ENCODE data around the gene MYH16. TPM values are rescaled to one million over a fixed set of nuclear protein-coding genes. Genes with fewer than 3 reads are reported as not detected.

The MYH16 gene
- polyA plus RNA-seq, 1 experiment, result not detected

- no peak for DNase-seq (ENCODE audit: low read depth, low spot score)
- no peak overlapping the region for H3K27ac ChIP-seq (ENCODE audit: low read depth, low read length)
- H3K4me3 ChIP-seq (ENCODE audit: low read depth, low read length), result no peak overlapping the region
- H3K27me3 ChIP-seq (ENCODE audit: control insufficient read depth, insufficient read depth, low read length), result peaks cover 11% of the 10 kb centered on the region
- H3K9me3 ChIP-seq (ENCODE audit: control insufficient read depth, insufficient read depth, low read length), result no peaks in the 10 kb centered on the region; the same call in 1 of the 2 replicates
- ChIA-PET POLR2A (no interaction called here), CTCF (no interaction called here)
- TF ChIP-seq CTCF (IDR thresholded peaks at IDR 0.05; ENCODE audit: low read depth, low read length), result no peak
These were observed 15.6 kb upstream of the MYH16 start for GRCh38 chr7:99257065-99257464.

- H3K4me3 ChIP-seq (ENCODE audit: low read depth, low read length), result no peak overlapping the region
- no peak for TF ChIP-seq CTCF (IDR thresholded peaks at IDR 0.05; ENCODE audit: low read depth, low read length)
- no peak overlapping the region for H3K27ac ChIP-seq (ENCODE audit: low read depth, low read length)
- no peak for DNase-seq (ENCODE audit: low read depth, low spot score)
- H3K9me3 ChIP-seq (ENCODE audit: control insufficient read depth, insufficient read depth, low read length), result no peaks in the 10 kb centered on the region; the same call in 1 of the 2 replicates
- ChIA-PET CTCF (interaction anchor here (0.6 kb wide), 1 partner anchor 11 kb away, joined by 3 read pairs; no protein-coding TSS in a partner anchor), POLR2A (no interaction called here)
- peaks cover 6% of the 10 kb centered on the region for H3K27me3 ChIP-seq (ENCODE audit: control insufficient read depth, insufficient read depth, low read length)
These were observed 15.0 kb upstream of the MYH16 start for GRCh38 chr7:99257675-99258074.

GRCh38 chr7:99258501-99258900 is 14.1 kb upstream of the MYH16 start:
- Histone ChIP-seq H3K4me3 (ENCODE audit: low read depth, low read length) (no peak overlapping the region), H3K9me3 (ENCODE audit: control insufficient read depth, insufficient read depth, low read length) (no peaks in the 10 kb centered on the region; the same call in 1 of the 2 replicates), H3K27ac (ENCODE audit: low read depth, low read length) (no peak overlapping the region), H3K27me3 (ENCODE audit: control insufficient read depth, insufficient read depth, low read length) (peaks cover 9% of the 10 kb centered on the region)
- POLR2A ChIA-PET, result no interaction called here
- CTCF ChIA-PET, result interaction anchor here (0.8 kb wide), 1 partner anchor 26 kb away, joined by 3 read pairs; no protein-coding TSS in a partner anchor
- DNase-seq (ENCODE audit: low read depth, low spot score), result no peak
- TF ChIP-seq CTCF (IDR thresholded peaks at IDR 0.05; ENCODE audit: low read depth, low read length), result no peak

GRCh38 chr7:99260395-99260794 is 12.2 kb upstream of the MYH16 start:
- Histone ChIP-seq H3K27ac (ENCODE audit: low read depth, low read length) (no peak overlapping the region), H3K9me3 (ENCODE audit: control insufficient read depth, insufficient read depth, low read length) (no peaks in the 10 kb centered on the region; the same call in 1 of the 2 replicates), H3K4me3 (ENCODE audit: low read depth, low read length) (no peak overlapping the region), H3K27me3 (ENCODE audit: control insufficient read depth, insufficient read depth, low read length) (peaks cover 9% of the 10 kb centered on the region)
- no peak for TF ChIP-seq CTCF (IDR thresholded peaks at IDR 0.05; ENCODE audit: low read depth, low read length)
- ChIA-PET CTCF (no interaction called here), POLR2A (no interaction called here)
- no peak for DNase-seq (ENCODE audit: low read depth, low spot score)

- POLR2A ChIA-PET, result no interaction called here
- H3K9me3 ChIP-seq (ENCODE audit: control insufficient read depth, insufficient read depth, low read length), result no peaks in the 10 kb centered on the region; the same call in 1 of the 2 replicates
- peaks cover 9% of the 10 kb centered on the region for H3K27me3 ChIP-seq (ENCODE audit: control insufficient read depth, insufficient read depth, low read length)
- no peak overlapping the region for H3K27ac ChIP-seq (ENCODE audit: low read depth, low read length)
- no peak overlapping the region for H3K4me3 ChIP-seq (ENCODE audit: low read depth, low read length)
- TF ChIP-seq CTCF (IDR thresholded peaks at IDR 0.05; ENCODE audit: low read depth, low read length), result no peak
- CTCF ChIA-PET, result interaction anchor here (0.7 kb wide), 1 partner anchor 26 kb away, joined by 3 read pairs; no protein-coding TSS in a partner anchor
- no peak for DNase-seq (ENCODE audit: low read depth, low spot score)
These were observed 11.0 kb upstream of the MYH16 start for GRCh38 chr7:99261646-99262045.

Measured in AG04450 (cell line).